ENCODE measurements around the gene SYNGR2.

Gene SYNGR2

GRCh38 chr17:78142119-78142861, 26.1 kb upstream of the SYNGR2 start:
- DNase-seq (ENCODE audit: low read depth in 4 of 4, low spot score in 1 of 4): no peak

- DNase-seq (ENCODE audit: low read depth in 4 of 4, low spot score in 1 of 4): no peak
These were observed 24.9 kb upstream of the SYNGR2 start for GRCh38 chr17:78143214-78144146.

- no peak for DNase-seq (ENCODE audit: low read depth in 4 of 4, low spot score in 1 of 4)
These were observed 24.1 kb upstream of the SYNGR2 start for GRCh38 chr17:78144147-78144719.

GRCh38 chr17:78144736-78145641, 23.4 kb upstream of the SYNGR2 start:
- DNase-seq (ENCODE audit: low read depth in 4 of 4, low spot score in 1 of 4): no peak

- DNase-seq (ENCODE audit: low read depth in 4 of 4, low spot score in 1 of 4): no peak
These were observed 21.9 kb upstream of the SYNGR2 start for GRCh38 chr17:78146471-78146869.

- DNase-seq (ENCODE audit: low read depth in 4 of 4, low spot score in 1 of 4): no peak
These were observed 21.5 kb upstream of the SYNGR2 start for GRCh38 chr17:78146881-78147280.

GRCh38 chr17:78147315-78147998, 20.9 kb upstream of the SYNGR2 start:
- DNase-seq (ENCODE audit: low read depth in 4 of 4, low spot score in 1 of 4): no peak

- no peak for DNase-seq (ENCODE audit: low read depth in 4 of 4, low spot score in 1 of 4)
These were observed 19.9 kb upstream of the SYNGR2 start for GRCh38 chr17:78148286-78149016.

- no peak for DNase-seq (ENCODE audit: low read depth in 4 of 4, low spot score in 1 of 4)
These were observed 16.8 kb upstream of the SYNGR2 start for GRCh38 chr17:78151514-78152008.

GRCh38 chr17:78154903-78155811, 13.2 kb upstream of the SYNGR2 start:
- no peak for DNase-seq (ENCODE audit: low read depth in 4 of 4, low spot score in 1 of 4)

- no peak for DNase-seq (ENCODE audit: low read depth in 4 of 4, low spot score in 1 of 4)
These were observed 8.7 kb upstream of the SYNGR2 start for GRCh38 chr17:78159575-78160158.

GRCh38 chr17:78163881-78164747, 4.3 kb upstream of the SYNGR2 start:
- DNase-seq (ENCODE audit: low read depth in 4 of 4, low spot score in 1 of 4): no peak

GRCh38 chr17:78164748-78165607, 3.4 kb upstream of the SYNGR2 start:
- no peak for DNase-seq (ENCODE audit: low read depth in 4 of 4, low spot score in 1 of 4)

GRCh38 chr17:78166416-78166815, 2.0 kb upstream of the SYNGR2 start:
- no peak for DNase-seq (ENCODE audit: low read depth in 4 of 4, low spot score in 1 of 4)

GRCh38 chr17:78168903-78169793, 767 bp downstream of the SYNGR2 start:
- DNase-seq (ENCODE audit: low read depth in 4 of 4, low spot score in 1 of 4): peak in 3 of 4 experiments; percentile 42 to 58 (median 45)

Measured in stimulated activated CD4-positive, alpha-beta T cell treated with anti-CD3 and anti-CD28 coated beads, Interleukin-1b, Interleukin-23, amount 100 ng/mL, for 24 hours (primary cell).